ENCODE data around the gene PRKAR1B. TPM values are rescaled to one million over a fixed set of nuclear protein-coding genes. Genes with fewer than 3 reads are reported as not detected.

Gene PRKAR1B
- total RNA-seq, 4 donors from 2014 or later, result 1.2 to 12.5 (median 3.6) TPM

DNA sequence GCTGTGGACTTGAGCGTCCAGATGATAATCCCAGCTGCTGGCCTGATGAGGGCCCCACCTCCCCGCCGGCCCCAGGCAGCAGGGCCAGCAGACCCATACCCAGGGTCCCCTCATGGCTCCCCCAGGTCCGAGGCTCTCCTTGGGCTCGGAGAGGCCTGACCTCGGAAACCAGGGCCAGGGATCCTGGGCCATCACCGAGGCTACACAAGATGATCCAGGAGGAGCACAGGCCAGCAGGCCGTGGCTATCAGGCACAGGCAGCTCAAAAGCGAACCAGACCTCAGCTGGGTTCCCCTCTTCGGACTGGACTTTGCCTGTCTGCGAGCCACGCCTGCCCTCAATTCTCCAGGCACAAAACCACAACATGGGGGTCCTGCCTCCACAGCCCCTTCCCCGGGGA is 224.8 kb downstream of the PRKAR1B start:
- ATAC-seq (no peak), DNase-seq (no peak)
- in situ Hi-C loops (cut with MboI; ENCODE audit: low sequenced_read_pairs in 4 of 4), result no loop called here
- H3K9me3 ChIP-seq, result no peaks in the 10 kb centered on the region
- H3K36me3 ChIP-seq, result peaks cover 0 to 40% of the 10 kb centered on the region in 2 donors
- intact Hi-C loops (cut with DNase I; ENCODE audit: low total_unique reads), result no loop called here
- H3K27me3 ChIP-seq, result no peaks in the 10 kb centered on the region
- no peak for TF ChIP-seq POLR2A (IDR thresholded peaks at IDR 0.05)
- TF ChIP-seq, protein P1, sequence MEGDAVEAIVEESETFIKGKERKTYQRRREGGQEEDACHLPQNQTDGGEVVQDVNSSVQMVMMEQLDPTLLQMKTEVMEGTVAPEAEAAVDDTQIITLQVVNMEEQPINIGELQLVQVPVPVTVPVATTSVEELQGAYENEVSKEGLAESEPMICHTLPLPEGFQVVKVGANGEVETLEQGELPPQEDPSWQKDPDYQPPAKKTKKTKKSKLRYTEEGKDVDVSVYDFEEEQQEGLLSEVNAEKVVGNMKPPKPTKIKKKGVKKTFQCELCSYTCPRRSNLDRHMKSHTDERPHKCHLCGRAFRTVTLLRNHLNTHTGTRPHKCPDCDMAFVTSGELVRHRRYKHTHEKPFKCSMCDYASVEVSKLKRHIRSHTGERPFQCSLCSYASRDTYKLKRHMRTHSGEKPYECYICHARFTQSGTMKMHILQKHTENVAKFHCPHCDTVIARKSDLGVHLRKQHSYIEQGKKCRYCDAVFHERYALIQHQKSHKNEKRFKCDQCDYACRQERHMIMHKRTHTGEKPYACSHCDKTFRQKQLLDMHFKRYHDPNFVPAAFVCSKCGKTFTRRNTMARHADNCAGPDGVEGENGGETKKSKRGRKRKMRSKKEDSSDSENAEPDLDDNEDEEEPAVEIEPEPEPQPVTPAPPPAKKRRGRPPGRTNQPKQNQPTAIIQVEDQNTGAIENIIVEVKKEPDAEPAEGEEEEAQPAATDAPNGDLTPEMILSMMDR (IDR thresholded peaks at IDR 0.05 in 4 of 5, conservative IDR thresholded peaks at IDR 0.05 in 1 of 5), result no peak
- H3K4me3 ChIP-seq, result no peak overlapping the region
- peaks cover 8 to 21% of the 10 kb centered on the region in 2 donors for H3K4me1 ChIP-seq
- H3K27ac ChIP-seq, result no peak overlapping the region

DNA sequence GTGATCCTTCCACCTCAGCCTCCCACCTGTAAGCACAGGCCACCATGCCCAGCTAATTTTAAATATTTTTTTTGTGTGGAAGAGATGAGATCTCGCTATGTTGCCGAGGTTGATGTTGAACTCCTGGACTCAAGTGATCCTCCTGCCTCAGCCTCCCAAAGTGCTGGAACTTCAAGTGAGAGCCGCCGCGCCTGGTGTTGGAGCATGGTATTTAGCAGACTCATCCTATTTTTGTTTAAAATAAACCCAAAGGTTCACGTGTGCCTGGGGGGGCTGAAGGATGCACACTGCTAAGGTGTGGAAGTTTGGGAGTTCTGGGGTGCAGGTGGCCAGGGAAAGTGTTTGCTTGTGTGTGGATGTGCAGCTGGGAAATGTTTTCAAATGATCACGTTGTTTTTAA is 225.6 kb downstream of the PRKAR1B start:
- H3K27me3 ChIP-seq, result no peaks in the 10 kb centered on the region
- no peak for ATAC-seq
- H3K4me3 ChIP-seq, result no peak overlapping the region
- no peak overlapping the region for H3K27ac ChIP-seq
- intact Hi-C loops (cut with DNase I; ENCODE audit: low total_unique reads) (no loop called here), in situ Hi-C loops (cut with MboI; ENCODE audit: low sequenced_read_pairs in 4 of 4) (no loop called here)
- DNase-seq, result no peak
- peaks cover 8 to 21% of the 10 kb centered on the region in 2 donors for H3K4me1 ChIP-seq
- H3K36me3 ChIP-seq, result peaks cover 0 to 41% of the 10 kb centered on the region in 2 donors
- no peaks in the 10 kb centered on the region for H3K9me3 ChIP-seq
- TF ChIP-seq POLR2A (IDR thresholded peaks at IDR 0.05), result no peak
- TF ChIP-seq, protein P1 (IDR thresholded peaks at IDR 0.05 in 4 of 5, conservative IDR thresholded peaks at IDR 0.05 in 1 of 5), result no peak

DNA sequence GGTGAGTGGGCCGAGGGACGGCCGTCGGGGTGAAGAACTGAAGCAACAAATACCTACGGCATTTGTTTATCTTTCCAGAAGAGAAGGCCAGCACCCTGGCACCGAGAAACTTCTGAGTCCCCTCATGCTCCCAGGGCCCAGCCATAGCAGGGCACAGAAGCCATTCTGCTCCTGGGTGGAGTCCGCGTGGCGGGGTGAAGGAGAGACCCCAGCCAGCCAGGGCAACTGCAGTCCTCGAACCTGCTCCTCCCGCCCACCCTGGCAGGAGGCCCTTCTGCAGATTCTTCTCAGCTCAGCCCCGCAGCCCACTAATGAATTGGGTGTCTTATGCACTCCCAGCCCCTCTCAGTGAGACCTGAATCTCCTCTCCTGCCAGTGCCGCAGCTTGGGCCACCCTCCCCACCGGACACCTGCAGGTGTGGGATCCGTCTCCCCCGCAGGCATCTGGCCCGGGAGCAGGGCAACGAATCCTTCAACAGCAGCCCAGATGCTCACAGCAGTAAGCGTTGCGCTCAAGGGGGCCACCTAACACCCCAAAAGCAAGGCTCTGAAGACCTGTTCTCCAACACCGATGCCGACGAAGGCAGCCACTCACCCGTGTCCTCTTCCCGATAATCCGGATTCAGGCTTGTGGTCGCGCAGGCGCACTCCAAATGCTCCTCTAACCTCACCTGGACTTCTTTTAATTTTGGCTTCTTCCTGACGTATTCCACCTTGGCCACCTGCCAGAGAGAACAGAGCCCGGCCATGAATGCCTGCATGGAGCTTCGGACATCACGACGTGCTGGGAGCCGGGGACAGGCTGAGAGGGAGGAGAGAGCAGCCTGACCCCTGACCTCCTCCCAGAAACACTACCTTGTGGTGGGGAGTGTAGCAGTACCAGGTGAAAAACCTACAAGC is 226.3 kb downstream of the PRKAR1B start:
- no peak overlapping the region for H3K27ac ChIP-seq
- intact Hi-C loops (cut with DNase I; ENCODE audit: low total_unique reads), result no loop called here
- peaks cover 8 to 21% of the 10 kb centered on the region in 2 donors for H3K4me1 ChIP-seq
- no peaks in the 10 kb centered on the region for H3K9me3 ChIP-seq
- DNase-seq (no peak), ATAC-seq (no peak)
- peaks cover 0 to 41% of the 10 kb centered on the region in 2 donors for H3K36me3 ChIP-seq
- no peak overlapping the region for H3K4me3 ChIP-seq
- no peaks in the 10 kb centered on the region for H3K27me3 ChIP-seq
- in situ Hi-C loops (cut with MboI; ENCODE audit: low sequenced_read_pairs in 4 of 4), result no loop called here
- TF ChIP-seq POLR2A (IDR thresholded peaks at IDR 0.05), result no peak

DNA sequence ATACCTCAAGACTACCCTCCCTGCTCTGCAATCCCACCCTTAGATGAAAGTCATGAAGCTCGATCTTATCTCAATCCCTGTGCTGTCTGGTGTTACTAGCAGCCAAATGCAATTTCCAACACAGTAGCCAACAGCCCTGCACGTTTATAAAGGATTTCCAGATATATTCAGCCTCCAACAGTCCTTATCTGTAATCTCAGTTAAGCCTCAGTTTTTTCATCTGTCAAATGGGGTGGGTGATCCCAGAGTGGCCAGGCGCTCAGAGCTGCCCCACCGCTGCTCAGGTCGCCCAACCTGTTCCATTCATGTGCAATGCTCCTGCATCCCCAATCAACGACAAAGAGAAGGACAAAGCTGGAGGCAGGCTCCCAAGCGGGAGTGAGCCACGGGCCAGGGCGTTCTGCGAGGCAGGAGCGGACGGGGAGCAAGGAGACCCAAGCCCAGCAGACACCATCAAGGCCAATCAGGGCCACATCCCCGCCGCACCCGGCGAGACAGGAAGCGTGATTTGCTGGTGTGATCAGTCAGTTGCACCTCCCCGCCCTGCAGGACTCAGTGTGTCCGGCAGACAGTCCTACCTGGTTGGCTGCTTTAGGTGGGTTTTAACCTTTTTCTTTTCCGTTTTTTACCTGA is 227.1 kb downstream of the PRKAR1B start:
- DNase-seq (no peak), ATAC-seq (no peak)
- H3K9me3 ChIP-seq, result no peaks in the 10 kb centered on the region
- H3K27me3 ChIP-seq, result no peaks in the 10 kb centered on the region
- H3K36me3 ChIP-seq, result peaks cover 0 to 41% of the 10 kb centered on the region in 2 donors
- no peak overlapping the region for H3K4me3 ChIP-seq
- in situ Hi-C loops (cut with MboI; ENCODE audit: low sequenced_read_pairs in 4 of 4) (no loop called here), intact Hi-C loops (cut with DNase I; ENCODE audit: low total_unique reads) (no loop called here)
- H3K27ac ChIP-seq, result no peak overlapping the region
- no peak for TF ChIP-seq POLR2A (IDR thresholded peaks at IDR 0.05)
- TF ChIP-seq, protein P1 (IDR thresholded peaks at IDR 0.05 in 4 of 5, conservative IDR thresholded peaks at IDR 0.05 in 1 of 5), result no peak
- peaks cover 8 to 20% of the 10 kb centered on the region in 2 donors for H3K4me1 ChIP-seq

Other genes starting within 250 kb of the PRKAR1B start
- gene PDGFA, start 207.4 kb downstream of the PRKAR1B start, total RNA-seq, result 10 to 100 TPM; 10.8 to 31.7 (median 26.0) TPM
- 10 to 100 TPM; 22.4 to 36.2 (median 30.6) TPM for gene DNAAF5, start 582 bp downstream of the PRKAR1B start, total RNA-seq
- 100 to 1,000 TPM; 112 to 154 (median 132) TPM for gene SUN1, start 105.2 kb upstream of the PRKAR1B start, total RNA-seq
- gene GET4, start 149.3 kb upstream of the PRKAR1B start, total RNA-seq, result 10 to 100 TPM; 24.6 to 40.8 (median 30.0) TPM
- gene ADAP1, start 227.4 kb upstream of the PRKAR1B start, total RNA-seq, result 1 to 10 TPM in 2 of 4 donors, under 1 TPM in 2; 0.71 to 5.0 (median 1.1) TPM
- 1 to 10 TPM; 4.7 to 6.5 (median 5.2) TPM for gene COX19, start 248.3 kb upstream of the PRKAR1B start, total RNA-seq

Data from gastrocnemius medialis (tissue), 4 donors.